HG03469 (cell line): ENCODE data around the gene TSFM.

Experiments
- ATAC-seq: cut with Tn5 transposase; IDR thresholded peaks from one replicate; pipeline ENCODE4 v1.9.1; 2021; ENCODE audit warnings: mild to moderate bottlenecking, moderate library complexity, moderate number of reproducible peaks; ENCODE audit not compliant: unreplicated experiment

Gene TSFM

DNA sequence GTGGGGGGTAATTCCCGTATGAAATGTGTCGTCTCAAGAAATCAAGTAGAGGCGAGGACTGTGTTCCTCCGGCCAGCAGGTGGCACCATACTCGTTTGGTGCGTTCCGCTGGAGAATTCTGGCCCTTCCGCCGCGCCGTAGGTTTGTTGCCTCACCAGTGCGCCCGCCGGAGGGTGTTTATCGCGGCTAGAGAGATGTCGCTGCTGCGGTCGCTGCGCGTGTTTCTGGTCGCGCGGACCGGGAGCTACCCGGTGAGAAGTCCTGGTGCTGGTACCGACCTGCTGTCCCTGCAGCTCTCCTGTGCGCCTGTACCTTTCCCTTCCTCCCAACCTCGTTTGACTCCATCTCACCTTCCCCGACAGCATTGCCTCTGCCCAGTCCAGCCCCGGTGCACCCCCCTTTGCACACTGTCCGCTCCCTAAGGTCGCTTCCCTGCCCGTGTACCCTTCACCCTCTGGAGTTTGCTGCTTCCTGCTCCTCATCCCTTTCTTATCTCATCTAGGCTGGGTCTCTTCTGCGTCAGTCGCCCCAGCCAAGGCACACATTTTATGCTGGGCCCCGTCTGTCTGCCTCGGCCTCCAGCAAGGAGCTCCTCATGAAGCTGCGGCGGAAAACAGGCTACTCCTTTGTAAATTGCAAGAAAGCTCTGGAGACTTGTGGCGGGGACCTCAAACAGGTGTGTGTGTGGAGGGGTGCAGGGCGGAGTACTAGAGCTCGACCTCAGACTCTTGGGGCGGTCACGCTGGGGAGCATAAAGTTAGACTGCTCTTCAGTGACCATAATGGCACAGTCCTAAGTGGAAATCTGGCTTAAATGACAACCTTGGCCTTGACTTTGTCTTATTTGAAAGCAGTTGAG, at the start of gene TSFM:
Gene TSFM, plus strand, starts transcription at position 180 of the 858 bp plus-strand sequence. Its CDS starts 15 bp downstream, at position 195.
- ATAC-seq: peak; percentile 42

DNA sequence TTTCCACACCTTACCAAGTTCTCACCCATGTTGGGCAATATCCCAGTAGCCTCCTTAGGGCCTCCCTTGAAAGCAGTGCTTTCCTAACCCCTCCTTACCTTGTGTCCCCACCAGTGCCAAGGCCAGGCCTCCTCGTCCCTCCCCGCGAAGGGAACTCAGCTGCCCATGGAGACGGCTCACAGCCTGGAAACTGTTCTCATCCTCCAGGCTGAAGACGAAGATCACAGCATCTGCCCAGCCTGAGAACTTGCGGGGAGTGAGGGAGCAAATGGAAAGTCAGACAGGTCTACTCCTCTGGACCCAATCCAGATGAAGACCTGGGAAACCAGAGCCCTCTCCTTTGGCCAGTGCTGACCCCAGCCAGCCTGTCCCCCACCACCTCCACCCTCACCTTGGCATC, 48.7 kb upstream of the TSFM start:
- no peak for ATAC-seq

DNA sequence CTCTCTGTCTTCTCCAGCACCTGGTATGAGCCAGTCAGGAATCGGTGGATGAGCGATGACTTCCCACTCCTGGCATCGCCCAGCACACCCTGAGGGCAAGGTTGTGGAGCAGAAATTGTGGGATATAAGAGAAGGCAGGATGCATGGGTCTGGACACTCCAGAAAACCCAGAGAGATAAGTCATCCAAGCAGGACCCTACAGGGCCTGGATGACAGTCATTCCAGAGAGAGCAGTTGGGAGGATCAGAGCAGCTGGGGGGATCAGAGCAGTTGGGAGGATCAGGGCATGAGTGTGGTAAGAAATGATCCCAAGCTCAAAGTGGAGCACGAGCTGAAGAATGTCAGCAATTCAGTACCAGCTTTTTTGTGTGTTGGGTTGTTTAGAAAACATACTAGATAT, 48.0 kb upstream of the TSFM start:
- ATAC-seq: no peak

DNA sequence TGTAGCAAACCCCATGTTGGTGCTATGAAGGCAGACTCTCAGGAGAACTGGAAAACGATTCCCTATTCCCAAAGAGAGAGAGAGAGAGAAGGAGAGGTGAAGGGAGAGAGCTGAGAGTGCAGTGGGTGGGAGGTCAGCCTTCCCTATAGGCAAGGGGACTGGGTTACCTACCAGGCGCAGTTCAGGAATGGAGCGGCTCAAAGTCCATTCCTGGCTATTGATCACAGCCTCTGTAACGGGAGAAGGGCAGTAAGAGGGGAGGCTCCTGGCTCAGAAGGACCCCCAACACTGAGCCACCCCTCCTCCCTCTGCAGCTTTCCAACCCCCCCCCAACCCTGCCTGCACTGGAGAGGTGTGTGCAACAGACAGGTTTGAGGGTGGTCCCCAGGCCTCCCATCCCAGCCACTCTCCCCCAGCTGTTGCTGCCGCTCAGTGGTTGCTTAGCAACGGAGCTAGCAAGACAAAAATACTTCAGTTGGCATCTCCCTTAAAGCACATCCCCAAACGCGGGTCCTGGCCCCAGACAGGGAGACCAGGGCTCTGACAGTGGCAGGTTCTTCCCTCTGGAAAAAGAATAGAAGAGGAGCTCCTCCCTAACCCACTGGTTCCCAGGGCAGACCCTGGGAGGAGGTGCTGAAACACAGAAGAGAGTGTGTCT, 47.3 kb upstream of the TSFM start:
- ATAC-seq: no peak

DNA sequence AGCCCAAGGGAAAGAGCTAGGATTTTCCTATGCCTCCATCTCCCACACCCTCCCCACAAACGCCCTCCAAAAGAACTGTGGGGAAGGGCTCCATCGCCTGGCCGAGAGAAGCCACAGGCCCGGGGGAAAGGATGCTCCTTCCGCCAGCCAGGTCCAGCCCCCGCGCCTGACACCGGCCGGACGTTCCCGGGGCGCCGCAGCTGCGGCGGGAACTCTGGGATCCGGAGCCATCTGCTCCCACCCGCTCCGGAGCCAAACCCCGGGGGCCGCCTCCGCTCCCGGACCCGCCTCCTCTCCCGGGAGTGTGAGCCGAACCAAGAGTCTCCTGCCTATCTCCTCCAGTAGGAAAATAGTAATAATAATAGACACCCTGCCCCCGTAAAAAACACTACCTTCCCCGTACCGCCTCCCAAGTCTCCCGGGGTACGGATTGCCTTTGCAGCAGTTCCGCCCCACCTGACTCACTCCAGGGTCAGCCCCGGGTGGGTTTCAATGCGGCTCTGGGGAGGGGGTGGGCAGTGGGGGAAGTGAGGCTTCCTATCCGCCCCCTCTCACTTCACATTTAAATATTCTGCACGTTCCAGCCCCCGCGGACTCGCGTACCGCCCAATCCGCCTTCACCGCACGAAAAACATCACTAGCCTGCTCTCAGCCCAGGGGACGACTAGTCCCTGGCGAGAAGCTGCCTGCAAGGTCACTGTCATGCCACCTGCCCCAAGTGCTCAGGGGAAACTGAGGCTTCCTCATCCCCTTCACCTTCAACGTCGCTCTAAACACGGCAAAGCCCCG, 46.4 kb upstream of the TSFM start:
- ATAC-seq: no peak

DNA sequence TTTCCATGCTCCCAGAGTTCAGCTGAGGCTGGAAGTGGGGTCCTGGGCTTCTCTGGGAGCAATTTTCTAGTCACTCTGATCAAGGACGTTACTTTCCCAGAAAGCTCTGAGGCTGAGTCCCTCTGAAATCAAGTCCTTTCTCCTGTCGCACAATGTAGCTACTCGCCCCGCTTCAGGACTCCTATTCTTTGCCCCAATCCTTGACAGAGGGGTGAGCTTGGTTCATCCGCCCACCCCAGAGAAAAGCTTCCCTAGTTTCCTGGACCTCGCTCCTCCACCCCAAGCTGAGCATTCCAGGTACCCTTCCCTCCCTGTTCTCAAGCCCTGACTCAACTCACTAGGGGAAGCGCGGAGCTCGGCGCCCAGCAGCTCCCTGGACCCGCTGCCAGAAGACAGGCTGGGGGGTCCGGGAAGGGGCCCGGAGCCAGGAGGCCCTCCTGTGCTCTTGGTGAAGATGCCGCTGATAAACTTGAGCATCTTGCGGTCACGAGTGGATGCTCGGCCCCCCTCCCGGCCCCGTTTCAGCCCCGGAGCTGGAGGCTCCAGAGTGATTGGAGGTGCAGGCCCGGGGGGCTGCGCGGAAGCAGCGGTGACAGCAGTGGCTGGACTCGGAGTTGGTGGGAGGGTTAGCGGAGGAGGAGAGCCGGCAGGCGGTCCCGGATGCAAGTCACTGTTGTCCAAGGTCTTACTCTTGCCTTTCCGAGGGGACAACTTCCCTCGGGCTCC, 45.7 kb upstream of the TSFM start:
- no peak for ATAC-seq

DNA sequence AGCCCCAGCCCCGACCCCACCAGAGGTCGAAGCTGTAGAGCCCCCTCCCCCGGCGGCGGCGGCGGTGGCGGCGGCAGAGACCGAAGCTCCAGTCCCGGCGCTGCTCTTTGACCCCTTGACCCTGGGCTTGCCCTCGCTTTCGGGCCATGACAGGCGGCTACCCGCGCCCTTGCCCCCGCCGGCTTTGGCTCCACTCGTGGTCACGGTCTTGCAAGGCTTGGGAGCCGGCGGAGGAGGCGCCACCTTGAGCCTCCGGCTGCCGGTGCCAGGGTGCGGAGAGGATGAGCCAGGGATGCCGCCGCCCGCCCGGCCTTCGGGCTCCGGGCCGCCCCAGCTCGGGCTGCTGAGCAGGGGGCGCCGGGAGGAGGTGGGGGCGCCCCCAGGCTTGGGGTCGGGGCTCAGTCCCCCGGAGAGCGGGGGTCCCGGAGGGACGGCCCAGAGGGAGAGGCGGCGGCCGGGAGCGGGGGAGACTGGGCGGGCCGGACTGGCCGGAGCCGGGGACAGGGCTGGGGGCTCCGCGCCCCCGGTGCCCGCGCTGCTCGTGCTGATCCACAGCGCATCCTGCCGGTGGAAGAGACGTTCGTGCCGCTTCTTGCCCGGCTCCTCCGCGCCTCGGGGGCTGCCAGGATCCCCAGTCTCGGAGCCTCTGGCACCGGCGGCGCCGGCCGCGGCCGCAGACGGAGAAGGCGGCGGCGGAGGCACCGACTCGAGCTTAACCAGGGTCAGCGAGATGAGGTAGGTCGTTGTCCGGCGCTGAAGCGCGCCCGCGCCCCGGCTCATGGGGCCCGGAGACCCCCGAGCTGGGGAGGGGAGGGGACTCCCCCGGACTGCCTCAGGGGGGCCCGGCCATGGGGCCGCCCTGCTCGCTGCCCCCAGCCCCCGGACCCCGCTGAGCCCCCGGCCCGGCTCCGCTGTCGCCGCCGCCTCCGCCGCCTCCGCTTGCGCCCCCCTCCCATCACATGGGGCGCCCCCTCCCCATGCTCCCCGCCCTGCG, 44.8 kb upstream of the TSFM start:
- ATAC-seq: no peak

DNA sequence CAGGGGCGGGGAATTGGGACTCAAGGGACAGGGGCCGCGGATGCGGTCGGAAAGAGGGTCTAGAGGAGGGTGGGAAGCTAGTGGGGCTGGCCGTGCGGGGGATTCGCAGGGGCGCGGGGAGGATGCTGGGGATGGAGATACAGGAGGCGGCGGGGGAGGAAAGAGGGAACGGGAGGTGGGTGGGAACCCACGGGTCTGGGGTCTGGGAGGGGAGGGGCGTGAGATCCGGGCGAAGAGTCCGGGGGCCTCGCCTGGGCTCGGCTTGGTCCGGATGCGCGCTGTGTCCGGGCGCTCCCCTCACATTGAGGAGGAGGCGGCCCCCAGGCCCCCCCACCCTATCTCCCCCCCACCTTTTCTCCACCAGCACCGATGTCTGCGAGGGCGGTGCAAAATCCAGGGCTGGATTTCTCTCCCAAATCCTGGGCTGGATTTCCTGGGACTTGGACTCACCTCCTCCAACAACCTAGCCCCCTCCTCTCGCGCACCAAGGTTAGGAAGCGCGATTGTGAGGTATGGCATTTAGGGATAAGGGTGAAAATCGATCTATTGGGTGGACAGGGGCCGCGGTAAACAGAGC, 43.8 kb upstream of the TSFM start, which contains the start of gene AGAP2:
Gene AGAP2, minus strand, starts transcription at position 82 of the 577 bp plus-strand sequence. CDS start 496 bp downstream, outside the sequence.
- ATAC-seq: no peak

DNA sequence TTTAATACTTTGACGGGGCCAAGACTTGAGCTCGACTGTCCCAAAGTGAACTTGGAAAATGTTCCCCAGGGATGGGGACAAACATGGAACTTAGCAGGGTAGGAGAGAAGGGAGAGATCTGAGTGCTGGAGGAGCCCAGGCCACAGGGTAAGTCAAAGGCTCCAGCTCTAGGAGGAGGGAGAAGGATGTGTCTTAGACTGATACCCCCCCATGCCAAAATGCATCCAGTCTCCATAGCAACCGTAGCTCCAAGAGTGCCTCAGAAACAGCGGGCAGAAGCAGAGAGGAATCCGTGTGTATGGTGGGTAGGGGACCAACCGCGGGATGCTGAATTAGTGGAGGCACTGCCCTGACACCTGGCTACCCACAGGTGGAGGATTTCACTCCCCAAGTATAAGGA, 43.2 kb upstream of the TSFM start:
- ATAC-seq: no peak

DNA sequence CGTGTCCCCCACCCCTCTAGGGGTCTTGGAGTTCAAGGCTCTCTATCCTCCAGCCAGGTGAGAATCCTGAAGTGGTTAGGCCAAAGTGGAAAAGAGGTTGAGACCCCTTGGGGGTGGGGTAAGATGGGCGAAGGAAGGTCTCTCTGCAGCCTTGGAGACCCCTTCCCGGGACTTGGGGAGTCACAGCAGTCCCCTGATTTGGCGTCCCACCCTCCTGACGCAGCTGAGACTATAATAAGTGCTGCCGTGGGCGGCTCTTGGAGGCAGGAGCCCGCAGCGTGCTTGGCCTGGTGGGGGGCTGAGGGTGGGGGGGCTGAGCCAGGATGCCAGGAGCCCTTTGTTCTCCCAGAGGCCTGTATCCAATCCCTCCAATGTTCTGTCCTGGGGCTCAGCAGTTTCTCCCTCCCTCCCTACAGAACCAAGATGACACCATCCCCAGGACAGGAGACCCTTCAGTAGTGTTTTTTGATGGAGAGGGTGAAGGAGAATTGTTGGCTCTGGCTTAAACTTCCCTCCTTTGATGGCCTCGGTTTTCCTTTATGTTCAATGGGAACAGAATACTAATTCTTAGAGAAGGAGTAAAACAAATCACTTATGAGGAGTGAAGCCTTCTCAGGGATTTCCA, 42.6 kb upstream of the TSFM start:
- no peak for ATAC-seq

DNA sequence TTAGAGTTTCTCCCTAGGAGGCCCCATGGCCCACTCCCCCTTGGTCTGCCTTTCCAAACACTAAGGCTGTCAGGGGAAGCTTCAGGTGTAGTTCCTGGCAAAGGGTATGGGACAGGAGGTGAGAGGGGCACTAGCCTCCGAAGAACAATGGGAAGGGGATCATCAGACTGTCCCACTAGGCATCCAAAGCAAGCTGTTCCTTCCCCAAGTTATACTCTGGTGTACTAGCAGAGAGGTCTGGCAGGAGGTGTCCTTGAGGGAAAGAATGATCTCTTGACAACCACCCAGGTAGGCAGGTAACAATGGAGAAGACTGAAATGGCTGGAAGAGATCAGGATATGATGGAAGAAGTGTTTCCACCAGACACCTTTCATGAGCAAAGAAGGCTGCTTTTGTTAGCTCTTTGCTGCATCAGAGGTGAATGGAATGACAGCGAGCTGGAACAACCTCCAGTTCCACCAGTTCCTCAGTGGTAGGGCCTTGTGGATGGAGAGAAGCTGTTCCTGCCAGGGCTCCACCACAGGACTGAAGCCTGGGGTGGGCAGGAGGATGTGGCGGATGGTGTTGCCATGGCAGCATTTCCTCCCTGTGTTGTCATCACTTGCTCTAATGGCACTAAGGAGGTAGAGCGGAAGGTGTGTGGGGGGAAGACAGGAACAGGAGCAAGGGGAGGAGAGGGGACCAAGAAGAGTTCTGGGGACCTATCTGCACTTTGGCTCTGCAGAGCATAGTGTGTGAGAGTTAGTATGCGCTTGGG, 41.8 kb upstream of the TSFM start:
- ATAC-seq: peak; percentile 55

DNA sequence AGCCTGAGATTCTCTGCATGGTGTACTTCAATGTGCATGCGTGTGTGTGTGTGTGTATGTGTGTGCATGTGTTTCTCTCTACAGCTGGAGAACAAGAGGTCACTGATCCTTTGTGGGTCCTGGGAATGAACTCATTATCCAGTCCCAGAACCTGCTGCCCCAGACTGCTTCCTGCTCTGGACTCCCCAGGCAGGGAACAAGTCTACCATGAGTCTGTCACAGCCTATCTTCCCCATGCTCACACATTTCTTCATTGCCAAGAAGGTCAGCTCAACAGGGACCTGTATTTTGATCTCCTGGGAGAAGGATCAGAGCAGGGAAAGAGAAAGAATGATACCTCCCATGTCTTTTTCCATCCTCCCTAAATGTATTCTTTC, 41.2 kb upstream of the TSFM start:
- ATAC-seq: no peak

DNA sequence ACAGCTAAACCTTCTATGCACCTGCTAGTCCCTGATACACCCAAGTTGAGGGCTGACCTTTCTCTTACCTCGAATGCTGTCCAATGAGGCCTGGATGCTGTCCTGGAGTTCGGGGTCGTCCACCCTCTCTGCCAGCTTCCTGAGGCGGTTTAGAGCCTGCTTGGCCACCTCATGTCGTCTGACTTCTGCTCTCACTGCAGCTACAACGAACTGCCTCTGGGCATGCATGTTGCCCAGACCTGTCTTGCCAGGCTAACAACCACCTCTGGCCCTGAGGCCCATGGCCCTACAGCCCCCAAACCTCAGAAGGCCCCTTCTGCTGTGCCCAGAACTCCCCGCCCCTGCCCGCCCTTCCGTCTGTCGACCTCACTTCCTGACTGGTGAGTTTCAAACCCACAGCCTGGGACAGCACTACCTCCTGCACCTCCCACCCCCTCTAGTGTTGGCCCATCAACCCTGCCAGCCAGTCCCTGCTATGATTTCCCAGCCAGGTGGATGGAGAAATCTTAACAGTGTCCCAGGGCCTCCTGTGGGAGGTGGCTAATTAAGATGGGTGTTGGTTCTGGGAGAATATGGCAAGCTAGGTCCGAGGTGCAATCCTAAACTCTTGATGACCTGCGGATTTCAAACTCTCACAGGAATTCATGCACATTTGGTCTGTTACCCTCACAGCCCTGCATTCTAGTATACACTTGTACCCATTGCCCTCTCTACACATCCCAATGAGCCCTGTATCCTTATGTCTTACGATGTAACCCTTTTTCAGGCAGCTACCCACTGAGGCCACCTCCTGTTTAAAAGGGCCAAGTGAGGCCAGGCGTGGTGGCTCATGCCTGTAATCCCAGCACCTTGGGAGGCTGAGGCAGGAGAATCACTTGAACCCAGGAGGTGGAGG, 40.5 kb upstream of the TSFM start:
- ATAC-seq: peak; percentile 44

DNA sequence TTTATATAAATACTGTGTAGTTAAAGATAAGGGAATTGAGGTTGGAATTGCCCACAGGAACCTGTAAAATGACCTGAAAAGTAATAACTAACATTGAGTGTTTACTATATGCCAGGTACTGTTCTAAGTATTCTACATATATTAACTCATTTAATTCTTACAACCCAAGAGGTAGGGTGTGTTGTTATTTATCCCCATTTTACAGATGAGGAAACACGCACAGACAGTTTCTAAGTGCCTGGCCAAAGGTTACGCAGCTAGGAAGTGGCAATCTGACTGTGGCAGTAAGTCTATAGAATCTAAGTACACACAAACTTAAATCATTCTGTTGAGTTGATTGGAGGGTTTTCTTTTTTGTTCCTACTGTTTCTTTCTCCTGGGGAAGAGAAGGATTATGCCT, 38.8 kb upstream of the TSFM start:
- no peak for ATAC-seq

DNA sequence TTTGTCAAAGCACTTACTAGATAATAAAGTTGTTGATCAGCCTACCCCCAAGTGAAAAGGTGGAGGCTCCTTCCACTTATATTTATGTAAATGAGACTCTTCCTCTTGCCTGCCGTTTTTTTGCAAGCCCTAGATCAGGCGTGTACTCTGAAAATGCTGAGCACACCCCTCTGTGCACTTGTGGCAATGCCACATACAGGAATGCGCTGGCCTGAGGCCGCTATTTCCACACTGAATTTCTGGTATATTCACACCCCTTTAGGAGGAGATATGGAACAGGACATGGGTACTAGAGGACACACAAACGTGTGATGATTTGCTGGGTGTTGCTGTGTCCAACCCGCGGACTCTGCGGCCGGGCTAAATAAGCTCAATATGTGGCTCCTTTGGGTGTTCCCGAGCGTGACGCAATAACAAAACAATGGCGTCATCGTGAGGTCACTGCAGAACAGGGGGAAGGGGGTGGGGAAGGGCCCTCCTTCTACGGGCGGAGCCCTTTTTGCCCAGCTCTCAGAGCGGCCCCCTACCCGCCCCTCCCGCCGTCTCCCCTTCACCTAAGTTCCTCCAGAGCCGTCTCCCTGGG, 38.3 kb upstream of the TSFM start:
- ATAC-seq: peak; percentile 6

DNA sequence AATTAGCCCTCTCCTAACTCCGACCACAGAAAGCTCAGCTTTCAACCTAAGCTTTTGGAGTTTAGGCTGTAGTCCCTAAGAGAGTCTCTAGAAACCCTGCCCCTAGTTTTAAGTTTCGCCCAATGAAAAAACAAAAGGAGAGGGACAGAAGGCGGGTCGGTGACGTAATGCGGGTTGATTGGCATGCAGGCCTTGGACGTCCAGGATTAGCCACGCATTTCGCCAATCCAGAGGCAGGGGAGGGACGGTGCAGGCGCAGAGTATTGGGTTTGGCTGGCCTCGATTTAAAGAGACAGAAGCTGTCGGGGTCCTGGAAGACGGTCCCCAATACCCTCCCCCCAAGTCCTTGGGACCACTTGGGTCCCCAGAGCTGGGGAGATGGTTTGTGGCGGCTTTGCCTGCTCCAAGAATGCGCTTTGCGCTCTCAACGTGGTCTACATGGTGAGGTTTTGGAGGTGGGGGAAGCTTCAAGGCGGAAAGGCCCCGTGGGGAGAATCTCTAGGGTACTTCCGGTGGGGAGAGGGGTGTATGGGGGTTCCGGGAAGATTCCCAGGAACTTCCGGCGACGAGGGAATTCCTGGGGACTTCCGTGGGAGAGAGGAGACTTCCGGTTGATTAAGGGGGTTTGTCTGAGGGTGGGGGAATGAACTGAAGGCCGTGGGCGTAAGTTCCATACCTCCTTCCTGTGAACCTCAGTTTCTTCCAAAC, 37.7 kb upstream of the TSFM start, which contains the start of gene TSPAN31:
Gene TSPAN31, plus strand, starts transcription at position 263 of the 708 bp plus-strand sequence. Its CDS starts 116 bp downstream, at position 379.
- peak; percentile 38 for ATAC-seq
